ENCODE measurements around the gene UPK3A.
A peak's percentile ranks its signal among the peaks of the same experiment; 100 is the strongest.

The UPK3A gene

GRCh38 chr22:45261407-45262088 lies 23.2 kb upstream of the UPK3A start:
- TF ChIP-seq SPI1 (IDR thresholded peaks at IDR 0.05; ENCODE audit: borderline replicate concordance, low read depth) (no peak), CTCF (IDR thresholded peaks at IDR 0.05; ENCODE audit: insufficient read depth, low read length) (no peak), POLR2AphosphoS5 (IDR thresholded peaks at IDR 0.05; ENCODE audit: low read depth) (no peak), REST (IDR thresholded peaks at IDR 0.05; ENCODE audit: insufficient replicate concordance, low read depth) (no peak), GABPA (IDR thresholded peaks at IDR 0.05; ENCODE audit: low read depth) (no peak)
- Histone ChIP-seq H3K27me3 (ENCODE audit: insufficient read depth, poor library complexity, severe bottlenecking) (no peaks in the 10 kb centered on the region), H3K4me3 (replicated peaks; ENCODE audit: insufficient read depth, low read length) (no peak overlapping the region), H3K27ac (replicated peaks) (peak overlapping the region; percentile 58)
- DNase-seq (ENCODE audit: low read depth in 1 of 2, low spot score in 1 of 2) = no peak

GRCh38 chr22:45262195-45262930 lies 22.4 kb upstream of the UPK3A start:
- TF ChIP-seq SPI1 (IDR thresholded peaks at IDR 0.05; ENCODE audit: borderline replicate concordance, low read depth) (peak; percentile 45; the same call in 1 of the 2 replicates), CTCF (IDR thresholded peaks at IDR 0.05; ENCODE audit: insufficient read depth, low read length) (no peak)
- no peaks in the 10 kb centered on the region for H3K27me3 ChIP-seq (ENCODE audit: insufficient read depth, poor library complexity, severe bottlenecking)
- no peak overlapping the region for H3K4me3 ChIP-seq (replicated peaks; ENCODE audit: insufficient read depth, low read length)
- H3K27ac ChIP-seq (replicated peaks) = peak overlapping the region; percentile 58
- DNase-seq (ENCODE audit: low read depth in 1 of 2, low spot score in 1 of 2) = peak in 1 of 2 experiments; percentile 76

GRCh38 chr22:45262931-45263462 lies 21.8 kb upstream of the UPK3A start:
- peak overlapping the region; percentile 58; the same call in 1 of the 2 replicates for H3K27ac ChIP-seq (replicated peaks)
- no peak for DNase-seq (ENCODE audit: low read depth in 1 of 2, low spot score in 1 of 2)

More at GRCh38 chr22:45262931-45263462, 21.8 kb upstream of the UPK3A start:
- TF ChIP-seq POLR2AphosphoS5 (IDR thresholded peaks at IDR 0.05; ENCODE audit: low read depth) (no peak; the same call in 1 of the 2 replicates), SPI1 (IDR thresholded peaks at IDR 0.05; ENCODE audit: borderline replicate concordance, low read depth) (no peak), GABPA (IDR thresholded peaks at IDR 0.05; ENCODE audit: low read depth) (no peak), CTCF (IDR thresholded peaks at IDR 0.05; ENCODE audit: insufficient read depth, low read length) (no peak), REST (IDR thresholded peaks at IDR 0.05; ENCODE audit: insufficient replicate concordance, low read depth) (no peak)
- H3K4me3 ChIP-seq (replicated peaks; ENCODE audit: insufficient read depth, low read length) = 0 out of 2 replicates have a peak overlapping the region, but pooled peaks have one; percentile 1
- H3K27me3 ChIP-seq (ENCODE audit: insufficient read depth, poor library complexity, severe bottlenecking) = no peaks in the 10 kb centered on the region
